ENCODE results near the gene CYP19A1. TPM values are rescaled to one million over a fixed set of nuclear protein-coding genes. Genes with fewer than 3 reads are reported as not detected.
"Not testable (repeated sequence)": the region's sequence is repeated elsewhere in the genome, so short reads cannot be mapped to it uniquely, and the experiment has no call there.

CYP19A1 gene
- total RNA-seq, 1 experiment from 2014 or later, result 0.69 TPM

DNA sequence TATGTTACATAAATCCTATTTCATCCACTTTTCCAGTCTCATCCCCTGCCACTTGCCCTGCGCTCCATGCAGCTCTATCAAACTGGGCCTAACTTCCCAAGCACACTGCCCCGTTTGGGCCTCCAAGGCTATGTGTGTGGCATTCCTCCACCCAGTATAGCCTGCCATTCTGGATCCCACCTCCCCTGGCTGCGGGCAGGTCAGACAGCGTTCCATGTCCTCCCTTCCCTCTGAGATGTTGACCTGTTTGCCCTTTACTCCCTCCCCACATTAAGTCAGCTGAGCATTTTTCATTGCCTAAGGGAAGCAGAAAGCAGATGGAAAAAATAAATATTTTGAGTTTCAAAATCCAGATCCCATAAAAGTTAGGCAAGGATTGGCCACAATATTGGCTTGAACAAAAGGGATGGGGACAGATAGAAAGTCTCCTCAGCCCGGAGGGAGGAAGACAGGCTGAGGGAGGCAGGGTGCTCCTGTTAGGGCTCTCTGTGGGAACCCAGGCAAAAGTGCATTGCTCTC is 73.3 kb downstream of the CYP19A1 start:
- no peak for DNase-seq
- Histone ChIP-seq H3K27me3 (peaks cover 12% of the 10 kb centered on the region; the same call in 1 of the 2 replicates), H3K36me3 (no peaks in the 10 kb centered on the region), H3K9me3 (peaks cover 10% of the 10 kb centered on the region), H3K4me3 (no peak overlapping the region)

DNA sequence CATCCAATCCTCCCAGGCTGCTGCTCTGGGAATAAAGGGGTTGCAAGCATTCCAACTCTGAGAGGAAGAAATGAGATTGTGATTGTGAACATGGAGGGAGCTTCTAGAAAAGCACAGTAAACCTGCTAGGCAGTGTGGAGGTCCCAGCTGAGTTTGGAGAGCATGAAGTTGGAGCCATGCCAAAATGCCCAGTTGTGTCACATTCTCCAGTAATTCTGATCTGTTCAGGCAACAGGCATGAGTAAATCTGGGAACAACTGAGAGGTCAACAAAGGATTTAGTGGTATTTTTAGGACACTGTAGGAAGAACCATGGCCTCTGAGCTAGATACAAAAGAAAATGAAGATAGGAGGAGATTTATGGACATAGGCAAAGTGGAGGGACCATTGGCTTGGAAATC is 74.7 kb downstream of the CYP19A1 start:
- no peaks in the 10 kb centered on the region for H3K36me3 ChIP-seq
- H3K4me3 ChIP-seq, result no peak overlapping the region
- peaks cover 10% of the 10 kb centered on the region for H3K9me3 ChIP-seq
- H3K27me3 ChIP-seq, result peaks cover 12% of the 10 kb centered on the region; the same call in 1 of the 2 replicates
- no peak for DNase-seq

- no peak for DNase-seq
- Histone ChIP-seq H3K4me3 (no peak overlapping the region), H3K36me3 (no peaks in the 10 kb centered on the region), H3K9me3 (peaks cover 10% of the 10 kb centered on the region), H3K27me3 (peaks cover 12% of the 10 kb centered on the region; the same call in 1 of the 2 replicates)
Observed at GRCh38 chr15:51263116-51263515, 75.3 kb downstream of the CYP19A1 start.

DNA sequence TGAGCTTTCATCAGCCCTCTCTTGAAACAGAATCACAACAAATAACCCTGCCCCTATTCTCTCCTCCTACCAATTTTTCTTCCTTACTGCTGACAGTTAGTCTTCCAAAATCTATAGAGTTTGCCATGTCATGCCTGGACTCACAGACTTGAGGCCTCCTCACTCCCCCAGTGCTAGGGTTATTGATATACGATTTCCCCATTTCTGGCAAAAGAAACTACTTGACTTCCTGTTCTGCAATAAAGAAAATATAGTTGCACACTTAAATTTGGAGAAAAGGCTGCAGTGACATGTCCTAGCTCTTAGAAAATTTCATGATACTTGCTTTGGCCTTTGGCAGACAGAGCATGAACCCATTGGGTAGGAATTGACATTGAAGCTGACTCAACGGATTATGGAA is 75.9 kb downstream of the CYP19A1 start:
- Histone ChIP-seq H3K4me3 (no peak overlapping the region), H3K36me3 (no peaks in the 10 kb centered on the region), H3K9me3 (peaks cover 10% of the 10 kb centered on the region), H3K27me3 (peaks cover 7% of the 10 kb centered on the region; the same call in 1 of the 2 replicates)
- DNase-seq, result no peak

DNA sequence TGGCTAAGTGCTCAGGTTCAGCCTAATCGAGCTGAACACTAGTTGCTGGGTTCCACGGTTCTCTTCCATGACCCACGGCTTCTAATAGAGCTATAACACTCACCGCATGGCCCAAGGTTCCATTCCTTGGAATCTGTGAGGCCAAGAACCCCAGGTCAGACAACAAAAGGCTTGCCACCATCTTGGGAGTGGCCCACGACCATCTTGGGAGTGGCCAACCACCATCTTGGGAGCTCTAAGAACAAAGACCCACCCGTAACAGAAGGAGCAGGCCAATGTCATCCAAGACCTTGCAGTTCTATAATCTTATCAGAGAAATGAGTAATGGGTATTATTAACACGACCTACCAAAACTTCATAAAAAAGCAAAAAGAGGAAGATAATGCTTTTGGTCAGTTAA is 77.3 kb downstream of the CYP19A1 start:
- H3K36me3 ChIP-seq, result not testable (repeated sequence)

DNA sequence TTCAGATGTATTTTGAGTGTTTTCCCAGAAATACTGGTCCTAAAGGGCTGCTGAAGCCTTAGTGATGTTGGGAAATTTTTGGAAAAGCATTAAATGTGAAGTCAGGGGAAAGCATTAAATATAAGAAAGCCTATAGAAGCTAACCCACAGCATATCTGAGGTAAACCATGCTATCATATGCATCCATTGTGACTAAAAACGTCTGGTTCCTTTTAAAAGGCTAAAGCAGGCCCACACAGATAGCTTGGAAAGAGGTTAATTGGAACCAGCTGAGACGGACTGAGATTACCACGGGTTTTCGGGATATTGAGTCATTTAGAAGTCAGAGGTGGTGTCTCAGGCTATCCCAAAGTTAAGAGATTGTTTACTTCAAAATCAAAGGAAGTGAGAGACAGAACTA is 78.2 kb downstream of the CYP19A1 start:
- Histone ChIP-seq H3K27me3 (no peaks in the 10 kb centered on the region), H3K4me3 (no peak overlapping the region), H3K36me3 (no peaks in the 10 kb centered on the region), H3K9me3 (peaks cover 10% of the 10 kb centered on the region)
- no peak for DNase-seq

More for the DNA sequence above, 77.3 kb downstream of the CYP19A1 start:
- H3K27me3 ChIP-seq, H3K4me3 ChIP-seq, H3K9me3 ChIP-seq, DNase-seq: not testable (repeated sequence)

DNA sequence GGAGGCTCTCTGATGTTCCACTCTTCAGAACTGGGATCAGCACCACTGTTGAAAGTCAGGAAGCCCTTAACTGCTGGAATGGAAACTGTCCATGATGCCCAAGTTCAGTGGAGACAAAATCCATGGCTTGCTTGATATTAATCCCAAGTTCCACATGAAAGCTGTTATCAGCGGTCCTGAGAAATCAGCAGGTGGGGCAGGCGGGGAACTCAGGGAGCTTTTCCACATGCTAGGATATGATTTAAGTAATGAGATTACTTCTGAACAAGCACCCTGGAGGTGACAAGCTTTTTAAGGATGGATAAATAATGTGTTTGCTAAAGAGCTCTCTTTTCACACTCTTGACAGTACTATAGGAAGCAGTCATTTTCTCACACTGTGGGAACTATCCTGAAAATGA is 82.9 kb downstream of the CYP19A1 start:
- H3K27me3 ChIP-seq, result peaks cover 2% of the 10 kb centered on the region; the same call in 1 of the 2 replicates
- no peaks in the 10 kb centered on the region for H3K36me3 ChIP-seq
- DNase-seq, result no peak
- no peaks in the 10 kb centered on the region for H3K9me3 ChIP-seq
- no peak overlapping the region for H3K4me3 ChIP-seq

DNA sequence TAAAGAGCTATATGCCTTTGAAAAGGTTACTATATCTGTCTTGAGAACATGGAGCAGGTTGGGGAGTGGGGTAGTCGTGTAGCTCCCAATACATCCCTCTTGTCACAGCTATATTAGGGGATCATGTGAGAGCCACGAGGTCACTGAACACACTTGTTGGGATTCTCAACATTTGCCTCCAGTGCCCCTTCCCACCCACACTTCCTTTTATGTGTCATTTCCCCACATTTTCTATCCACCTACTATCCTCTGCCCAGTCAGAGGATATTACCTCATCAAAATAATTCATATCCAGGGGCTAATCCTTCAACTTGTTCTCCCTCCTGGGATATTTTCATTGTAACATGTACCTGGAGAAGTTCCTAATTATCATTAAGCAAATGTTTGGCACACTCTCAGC is 85.0 kb downstream of the CYP19A1 start:
- no peak overlapping the region for H3K4me3 ChIP-seq
- peaks cover 2% of the 10 kb centered on the region; the same call in 1 of the 2 replicates for H3K27me3 ChIP-seq
- no peaks in the 10 kb centered on the region for H3K9me3 ChIP-seq
- no peaks in the 10 kb centered on the region for H3K36me3 ChIP-seq
- no peak for DNase-seq

DNA sequence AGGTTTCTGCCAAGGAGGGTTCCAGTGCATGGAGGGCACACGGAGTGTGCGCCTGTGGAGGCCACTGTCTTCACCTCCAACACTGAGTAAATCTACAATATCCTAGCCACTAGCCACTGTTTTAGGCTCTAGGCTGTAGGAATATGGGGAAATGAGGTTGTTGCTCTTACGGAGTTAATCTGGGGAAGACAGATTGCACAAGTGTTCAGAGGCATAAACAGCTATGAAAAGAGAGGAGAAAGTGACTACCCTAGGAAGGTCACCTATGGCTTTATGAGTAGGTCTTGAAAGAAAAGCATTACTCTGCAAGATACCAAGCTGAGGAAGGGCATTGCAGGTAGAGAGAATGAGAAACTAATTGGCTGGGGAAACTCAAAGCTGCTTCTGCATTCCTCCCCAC is 85.7 kb downstream of the CYP19A1 start:
- DNase-seq, result no peak
- no peaks in the 10 kb centered on the region for H3K36me3 ChIP-seq
- no peaks in the 10 kb centered on the region for H3K9me3 ChIP-seq
- H3K4me3 ChIP-seq, result no peak overlapping the region
- peaks cover 2% of the 10 kb centered on the region; the same call in 1 of the 2 replicates for H3K27me3 ChIP-seq

DNA sequence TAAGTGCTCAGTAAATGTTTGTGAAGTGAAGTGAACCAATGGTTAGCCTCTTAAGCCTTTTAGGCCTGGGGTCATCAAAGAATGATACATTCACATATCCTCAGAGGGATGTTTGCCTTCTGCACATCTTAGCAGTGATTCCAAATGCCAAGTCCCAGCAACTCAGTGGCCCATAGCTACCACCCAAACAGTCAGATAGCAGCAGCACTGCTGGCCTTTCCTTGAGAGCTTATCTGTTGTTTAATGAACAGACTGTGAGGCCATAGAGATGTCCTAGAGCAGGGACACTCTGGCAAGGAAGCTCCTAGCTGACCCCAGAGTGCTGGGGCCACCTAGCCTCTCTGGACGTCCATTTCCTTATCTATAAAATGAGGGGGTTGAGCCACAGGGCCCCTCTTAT is 86.8 kb downstream of the CYP19A1 start:
- peaks cover 2% of the 10 kb centered on the region; the same call in 1 of the 2 replicates for H3K27me3 ChIP-seq
- H3K36me3 ChIP-seq, result no peaks in the 10 kb centered on the region
- no peak for DNase-seq
- H3K9me3 ChIP-seq, result no peaks in the 10 kb centered on the region
- no peak overlapping the region for H3K4me3 ChIP-seq

GRCh38 chr15:51250217-51251011 is 88.0 kb downstream of the CYP19A1 start:
- H3K27me3 ChIP-seq, result peaks cover 2% of the 10 kb centered on the region; the same call in 1 of the 2 replicates
- H3K4me3 ChIP-seq, result no peak overlapping the region
- no peaks in the 10 kb centered on the region for H3K9me3 ChIP-seq
- no peaks in the 10 kb centered on the region for H3K36me3 ChIP-seq
- no peak for DNase-seq

- Histone ChIP-seq H3K4me3 (no peak overlapping the region), H3K9me3 (no peaks in the 10 kb centered on the region), H3K27me3 (no peaks in the 10 kb centered on the region), H3K36me3 (no peaks in the 10 kb centered on the region)
- no peak for DNase-seq
Observed at GRCh38 chr15:51245628-51246027, 92.8 kb downstream of the CYP19A1 start.

GRCh38 chr15:51244423-51244869 is 94.0 kb downstream of the CYP19A1 start:
- no peak overlapping the region for H3K4me3 ChIP-seq
- DNase-seq, result no peak
- H3K9me3 ChIP-seq, result no peaks in the 10 kb centered on the region
- H3K27me3 ChIP-seq, result no peaks in the 10 kb centered on the region
- H3K36me3 ChIP-seq, result no peaks in the 10 kb centered on the region

GRCh38 chr15:51243774-51244173 is 94.6 kb downstream of the CYP19A1 start:
- H3K4me3 ChIP-seq, result no peak overlapping the region
- H3K36me3 ChIP-seq, result no peaks in the 10 kb centered on the region
- H3K9me3 ChIP-seq, result no peaks in the 10 kb centered on the region
- no peaks in the 10 kb centered on the region for H3K27me3 ChIP-seq
- DNase-seq, result no peak

- H3K9me3 ChIP-seq, result no peaks in the 10 kb centered on the region
Observed at GRCh38 chr15:51240066-51240465, 98.3 kb downstream of the CYP19A1 start.

GRCh38 chr15:51237816-51238215 is 100.6 kb downstream of the CYP19A1 start:
- H3K9me3 ChIP-seq, result no peaks in the 10 kb centered on the region
- no peak overlapping the region for H3K4me3 ChIP-seq

More at GRCh38 chr15:51240066-51240465, 98.3 kb downstream of the CYP19A1 start:
- no peaks in the 10 kb centered on the region for H3K36me3 ChIP-seq
- peaks cover 5% of the 10 kb centered on the region for H3K27me3 ChIP-seq
- no peak overlapping the region for H3K4me3 ChIP-seq
- no peak for DNase-seq

DNA sequence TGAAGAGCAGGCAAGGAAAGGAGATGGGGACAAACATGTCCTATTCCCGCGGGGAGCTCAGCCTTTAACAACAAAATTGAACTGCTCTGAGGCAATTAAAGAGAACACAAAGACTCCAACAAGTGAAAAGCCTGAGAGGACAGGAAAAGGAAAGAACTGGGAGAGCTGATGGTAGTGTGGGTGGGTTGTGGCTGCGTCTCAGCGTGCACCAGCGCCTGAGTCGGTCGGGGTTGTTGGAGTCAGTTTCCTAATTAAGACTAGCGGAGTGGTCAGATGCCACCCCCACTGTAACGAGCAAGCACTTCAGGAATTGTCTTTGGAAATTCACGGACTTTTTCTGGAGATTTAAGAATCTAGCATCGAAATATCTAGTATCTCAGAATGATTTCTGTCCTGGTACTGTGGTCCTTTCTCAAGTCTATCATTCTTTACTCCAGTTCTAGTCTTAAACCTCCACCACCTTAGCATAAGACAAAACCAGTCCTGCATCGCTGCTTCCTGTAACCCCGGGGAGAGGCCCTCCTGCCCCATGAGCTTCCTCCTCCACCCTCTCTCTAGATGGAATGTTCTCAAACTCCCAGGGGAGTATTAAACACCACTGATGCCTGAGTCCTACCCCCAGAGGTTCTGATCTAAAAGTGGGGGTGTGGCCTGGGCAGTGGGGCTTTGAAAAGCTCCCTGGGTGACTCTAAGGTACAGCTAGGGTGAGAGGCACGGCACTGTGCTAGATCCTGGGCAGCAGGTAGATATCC is 104.0 kb downstream of the CYP19A1 start:
- Histone ChIP-seq H3K9me3 (no peaks in the 10 kb centered on the region), H3K36me3 (no peaks in the 10 kb centered on the region), H3K27me3 (peaks cover 5% of the 10 kb centered on the region), H3K4me3 (no peak overlapping the region)
- no peak for DNase-seq

More at GRCh38 chr15:51237816-51238215, 100.6 kb downstream of the CYP19A1 start:
- no peak for DNase-seq
- Histone ChIP-seq H3K27me3 (peaks cover 5% of the 10 kb centered on the region), H3K36me3 (no peaks in the 10 kb centered on the region)

Data from MG63 (cell line).